DND-41 (cell line): ENCODE data around the gene STX1B.

ENCODE experiments used
- ATAC-seq: fragments of 200-7000 bp; cut with Tn5 transposase; 3 replicates; pipeline ENCODE4 v1.9.1; 2021; ENCODE audit warnings: low read depth; ENCODE audit not compliant: insufficient read depth
- DNase-seq: peaks from one replicate; pipeline ENCODE4 v3.0.0-alpha.2; 2020
- H2AFZ ChIP-seq: 2 replicates; pipeline ENCODE4 v1.6.0; 2012; ENCODE audit warnings: low read depth, low read length
- H3K27ac ChIP-seq: 2 replicates; pipeline ENCODE4 v1.5.1; 2012; ENCODE audit warnings: low read length, inconsistent platforms
- H3K27me3 ChIP-seq: fragments of 200-600 bp; sonication (generic); 2 replicates; pipeline ENCODE4 v1.6.0; 2012; ENCODE audit warnings: low read length, mild to moderate bottlenecking, inconsistent platforms; ENCODE audit not compliant: insufficient read depth, poor library complexity
- H3K36me3 ChIP-seq: 2 replicates; pipeline ENCODE4 v1.5.1; 2012; ENCODE audit warnings: low read length, inconsistent platforms; ENCODE audit not compliant: insufficient read depth
- H3K4me1 ChIP-seq: 2 replicates; pipeline ENCODE4 v1.5.1; 2012; ENCODE audit warnings: mild to moderate bottlenecking, low read length; ENCODE audit not compliant: insufficient read depth
- H3K4me2 ChIP-seq: 2 replicates; pipeline ENCODE4 v1.6.0; 2012; ENCODE audit warnings: mild to moderate bottlenecking, moderate library complexity, low read length, inconsistent platforms; ENCODE audit not compliant: insufficient read depth
- H3K4me3 ChIP-seq, 2 experiments: fragments of 200-600 bp in 1 of 2; shearing (Covaris generic) in 1 of 2; 2 replicates each; pipeline ENCODE4 v1.5.1; 2012 to 2016; ENCODE audit warnings: inconsistent platforms in 2 of 2, low read length in 2 of 2, mild to moderate bottlenecking in 2 of 2, low read depth in 1 of 2, moderate library complexity in 1 of 2
- H3K79me2 ChIP-seq: 2 replicates; pipeline ENCODE4 v1.6.0; 2012; ENCODE audit warnings: low read length, inconsistent platforms; ENCODE audit not compliant: insufficient read depth
- H3K9ac ChIP-seq: 2 replicates; pipeline ENCODE4 v1.6.0; 2012; ENCODE audit warnings: low read depth, mild to moderate bottlenecking, inconsistent platforms, low read length, moderate library complexity
- H3K9me3 ChIP-seq: 2 replicates; pipeline ENCODE4 v1.5.1; 2012; ENCODE audit warnings: low read length, moderate library complexity, mild to moderate bottlenecking, inconsistent platforms; ENCODE audit not compliant: insufficient read depth, severe bottlenecking
- H4K20me1 ChIP-seq: 2 replicates; pipeline ENCODE4 v1.6.0; 2012; ENCODE audit warnings: low read length; ENCODE audit not compliant: insufficient read depth
- EZH2 ChIP-seq: IDR thresholded peaks from 3 replicates; pipeline ENCODE4 v1.6.1; 2012; ENCODE audit warnings: borderline replicate concordance, low read depth, mild to moderate bottlenecking, moderate library complexity, low read length, inconsistent platforms; ENCODE audit not compliant: severe bottlenecking
- TF ChIP-seq, protein P1 (sequence below): IDR thresholded peaks from 2 replicates; pipeline ENCODE4 v1.5.1; 2012; ENCODE audit warnings: borderline replicate concordance, low read length, moderate library complexity, mild to moderate bottlenecking; ENCODE audit not compliant: poor library complexity, severe bottlenecking; ENCODE audit errors: extremely low read depth

Gene STX1B

DNA sequence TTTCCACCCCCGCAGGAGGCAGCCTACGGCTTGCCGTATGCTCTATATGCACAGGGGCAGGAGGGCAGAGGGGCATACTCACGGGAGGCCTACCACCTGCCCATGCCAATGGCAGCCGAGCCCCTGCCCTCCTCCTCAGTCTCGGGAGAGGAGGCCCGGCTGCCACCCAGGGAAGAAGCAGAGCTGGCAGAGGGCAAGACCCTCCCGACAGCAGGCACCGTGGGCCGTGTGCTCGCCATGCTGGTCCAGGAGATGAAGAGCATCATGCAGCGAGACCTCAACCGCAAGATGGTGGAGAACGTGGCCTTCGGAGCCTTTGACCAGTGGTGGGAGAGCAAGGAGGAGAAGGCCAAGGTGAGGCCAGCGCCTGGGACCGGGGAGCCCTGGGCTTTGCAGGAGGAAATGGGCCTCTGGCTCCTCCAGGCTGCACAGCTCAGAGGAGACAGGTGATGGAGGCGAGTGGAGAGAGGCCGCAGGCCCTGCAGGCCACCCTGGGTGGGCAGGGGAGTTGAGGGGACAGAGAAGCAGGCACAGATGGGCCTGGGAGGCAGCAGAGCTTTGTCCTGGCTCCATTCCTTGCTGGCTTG, 44.3 kb downstream of the STX1B start:
- peak; percentile 15; the same call in 2 of the 3 replicates for ATAC-seq
- H2AFZ ChIP-seq: no peak overlapping the region
- H3K79me2 ChIP-seq: 0 out of 2 replicates have a peak, but pooled peaks cover 5% of the 10 kb centered on the region
- H3K9me3 ChIP-seq: no peaks in the 10 kb centered on the region
- peaks cover 92% of the 10 kb centered on the region for H3K36me3 ChIP-seq
- no peak for TF ChIP-seq EZH2
- TF ChIP-seq, protein P1, sequence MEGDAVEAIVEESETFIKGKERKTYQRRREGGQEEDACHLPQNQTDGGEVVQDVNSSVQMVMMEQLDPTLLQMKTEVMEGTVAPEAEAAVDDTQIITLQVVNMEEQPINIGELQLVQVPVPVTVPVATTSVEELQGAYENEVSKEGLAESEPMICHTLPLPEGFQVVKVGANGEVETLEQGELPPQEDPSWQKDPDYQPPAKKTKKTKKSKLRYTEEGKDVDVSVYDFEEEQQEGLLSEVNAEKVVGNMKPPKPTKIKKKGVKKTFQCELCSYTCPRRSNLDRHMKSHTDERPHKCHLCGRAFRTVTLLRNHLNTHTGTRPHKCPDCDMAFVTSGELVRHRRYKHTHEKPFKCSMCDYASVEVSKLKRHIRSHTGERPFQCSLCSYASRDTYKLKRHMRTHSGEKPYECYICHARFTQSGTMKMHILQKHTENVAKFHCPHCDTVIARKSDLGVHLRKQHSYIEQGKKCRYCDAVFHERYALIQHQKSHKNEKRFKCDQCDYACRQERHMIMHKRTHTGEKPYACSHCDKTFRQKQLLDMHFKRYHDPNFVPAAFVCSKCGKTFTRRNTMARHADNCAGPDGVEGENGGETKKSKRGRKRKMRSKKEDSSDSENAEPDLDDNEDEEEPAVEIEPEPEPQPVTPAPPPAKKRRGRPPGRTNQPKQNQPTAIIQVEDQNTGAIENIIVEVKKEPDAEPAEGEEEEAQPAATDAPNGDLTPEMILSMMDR: no peak
- peaks cover 29% of the 10 kb centered on the region for H4K20me1 ChIP-seq
- no peak overlapping the region for H3K4me3 ChIP-seq
- no peak overlapping the region for H3K27ac ChIP-seq
- no peak overlapping the region for H3K9ac ChIP-seq
- no peak overlapping the region for H3K4me2 ChIP-seq
- no peaks in the 10 kb centered on the region for H3K27me3 ChIP-seq
- peaks cover 3% of the 10 kb centered on the region; the same call in 1 of the 2 replicates for H3K4me1 ChIP-seq
- DNase-seq: no peak

DNA sequence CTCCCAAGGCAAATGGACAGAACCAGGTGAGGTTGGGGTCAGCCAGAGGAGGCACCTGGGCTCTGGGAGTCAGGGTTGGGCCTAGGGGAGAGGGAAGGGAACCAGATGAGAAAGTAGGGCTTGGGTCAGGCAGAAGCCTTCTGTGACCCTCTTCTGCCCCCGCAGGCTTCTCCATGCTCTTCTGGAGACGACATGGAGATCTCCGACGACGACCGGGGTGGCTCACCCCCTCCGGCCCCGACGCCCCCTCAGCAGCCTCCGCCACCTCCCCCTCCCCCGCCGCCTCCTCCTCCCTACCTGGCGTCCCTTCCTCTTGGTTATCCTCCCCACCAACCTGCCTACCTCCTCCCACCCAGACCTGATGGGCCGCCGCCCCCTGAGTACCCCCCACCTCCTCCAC, 45.0 kb downstream of the STX1B start:
- no peak overlapping the region for H2AFZ ChIP-seq
- no peaks in the 10 kb centered on the region for H3K27me3 ChIP-seq
- DNase-seq: no peak
- peaks cover 6% of the 10 kb centered on the region for H3K79me2 ChIP-seq
- no peak overlapping the region for H3K9ac ChIP-seq
- no peaks in the 10 kb centered on the region for H3K9me3 ChIP-seq
- H3K4me1 ChIP-seq: peaks cover 4% of the 10 kb centered on the region; the same call in 1 of the 2 replicates
- H3K4me3 ChIP-seq: no peak overlapping the region
- H3K36me3 ChIP-seq: peaks cover 92% of the 10 kb centered on the region
- H3K27ac ChIP-seq: no peak overlapping the region
- no peak overlapping the region for H3K4me2 ChIP-seq
- TF ChIP-seq, protein P1: no peak
- TF ChIP-seq EZH2: no peak
- peak; percentile 29; the same call in 1 of the 3 replicates for ATAC-seq
- H4K20me1 ChIP-seq: peaks cover 31% of the 10 kb centered on the region

DNA sequence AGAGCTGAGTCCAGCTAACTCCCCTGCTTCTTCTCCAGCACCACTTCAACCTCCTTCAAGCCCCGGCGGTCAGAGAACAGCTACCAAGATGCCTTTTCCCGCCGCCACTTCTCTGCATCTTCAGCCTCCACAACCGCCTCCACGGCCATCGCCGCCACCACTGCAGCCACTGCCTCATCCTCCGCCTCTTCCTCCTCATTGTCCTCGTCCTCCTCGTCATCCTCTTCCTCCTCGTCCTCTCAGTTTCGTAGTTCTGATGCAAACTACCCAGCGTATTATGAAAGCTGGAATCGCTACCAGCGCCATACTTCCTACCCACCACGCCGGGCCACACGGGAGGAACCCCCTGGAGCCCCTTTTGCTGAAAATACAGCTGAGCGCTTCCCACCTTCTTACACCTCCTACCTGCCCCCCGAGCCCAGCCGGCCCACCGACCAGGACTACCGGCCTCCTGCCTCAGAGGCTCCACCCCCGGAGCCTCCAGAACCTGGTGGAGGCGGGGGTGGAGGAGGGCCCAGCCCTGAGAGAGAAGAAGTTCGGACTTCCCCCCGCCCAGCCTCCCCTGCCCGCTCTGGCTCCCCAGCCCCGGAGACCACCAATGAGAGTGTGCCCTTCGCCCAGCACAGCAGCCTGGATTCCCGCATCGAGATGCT, 45.7 kb downstream of the STX1B start:
- Histone ChIP-seq H3K79me2 (peaks cover 13% of the 10 kb centered on the region), H3K9ac (no peak overlapping the region), H3K27me3 (no peaks in the 10 kb centered on the region), H2AFZ (no peak overlapping the region), H3K27ac (no peak overlapping the region), H3K4me1 (peaks cover 11% of the 10 kb centered on the region; the same call in 1 of the 2 replicates), H3K9me3 (no peaks in the 10 kb centered on the region), H3K4me3 (no peak overlapping the region), H4K20me1 (peaks cover 36% of the 10 kb centered on the region), H3K4me2 (no peak overlapping the region), H3K36me3 (peaks cover 94% of the 10 kb centered on the region)
- TF ChIP-seq, protein P1: no peak
- no peak for TF ChIP-seq EZH2
- no peak for DNase-seq
- ATAC-seq: no peak
